ENCODE measurements around the gene CLP1.

DNA sequence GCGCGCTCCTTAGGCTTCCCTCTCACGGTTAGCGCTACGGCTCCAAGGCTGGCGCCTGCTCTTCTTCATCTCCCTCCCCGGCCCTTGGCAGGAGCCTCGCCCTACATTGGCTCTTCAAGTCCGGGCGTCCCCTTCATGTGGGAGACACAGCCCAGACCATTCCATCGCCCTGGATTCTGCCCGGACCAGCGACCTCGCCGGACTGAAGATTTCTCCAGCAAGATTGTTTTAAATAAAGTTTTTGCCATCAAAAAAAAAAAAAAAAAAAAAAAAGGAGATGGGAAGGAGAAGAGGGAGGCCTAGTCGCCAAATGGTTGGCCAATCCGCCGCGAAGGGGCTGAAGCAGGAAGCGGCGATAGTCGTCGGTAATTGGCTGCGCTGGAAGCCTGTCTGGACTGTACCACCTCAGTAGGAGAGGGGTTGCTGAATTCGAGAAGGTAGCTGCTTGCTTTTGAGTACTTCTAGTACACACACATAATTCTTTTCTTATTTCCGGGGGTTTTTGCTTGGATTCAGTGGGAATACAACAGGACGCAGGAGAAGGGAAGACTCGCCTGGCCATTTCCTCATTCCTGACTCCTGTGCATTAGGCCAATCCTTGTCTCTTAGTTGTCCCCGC is 9.7 kb downstream of the CLP1 start:
- TF ChIP-seq, protein P1, sequence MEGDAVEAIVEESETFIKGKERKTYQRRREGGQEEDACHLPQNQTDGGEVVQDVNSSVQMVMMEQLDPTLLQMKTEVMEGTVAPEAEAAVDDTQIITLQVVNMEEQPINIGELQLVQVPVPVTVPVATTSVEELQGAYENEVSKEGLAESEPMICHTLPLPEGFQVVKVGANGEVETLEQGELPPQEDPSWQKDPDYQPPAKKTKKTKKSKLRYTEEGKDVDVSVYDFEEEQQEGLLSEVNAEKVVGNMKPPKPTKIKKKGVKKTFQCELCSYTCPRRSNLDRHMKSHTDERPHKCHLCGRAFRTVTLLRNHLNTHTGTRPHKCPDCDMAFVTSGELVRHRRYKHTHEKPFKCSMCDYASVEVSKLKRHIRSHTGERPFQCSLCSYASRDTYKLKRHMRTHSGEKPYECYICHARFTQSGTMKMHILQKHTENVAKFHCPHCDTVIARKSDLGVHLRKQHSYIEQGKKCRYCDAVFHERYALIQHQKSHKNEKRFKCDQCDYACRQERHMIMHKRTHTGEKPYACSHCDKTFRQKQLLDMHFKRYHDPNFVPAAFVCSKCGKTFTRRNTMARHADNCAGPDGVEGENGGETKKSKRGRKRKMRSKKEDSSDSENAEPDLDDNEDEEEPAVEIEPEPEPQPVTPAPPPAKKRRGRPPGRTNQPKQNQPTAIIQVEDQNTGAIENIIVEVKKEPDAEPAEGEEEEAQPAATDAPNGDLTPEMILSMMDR (IDR thresholded peaks at IDR 0.05), result no peak
- no peak for TF ChIP-seq POLR2A (IDR thresholded peaks at IDR 0.05)
